ENCODE results near the gene SFRP5. TPM values are rescaled to one million over a fixed set of nuclear protein-coding genes. Genes with fewer than 3 reads are reported as not detected.

Gene SFRP5
- total RNA-seq, 1 donor from 2014 or later: not detected

DNA sequence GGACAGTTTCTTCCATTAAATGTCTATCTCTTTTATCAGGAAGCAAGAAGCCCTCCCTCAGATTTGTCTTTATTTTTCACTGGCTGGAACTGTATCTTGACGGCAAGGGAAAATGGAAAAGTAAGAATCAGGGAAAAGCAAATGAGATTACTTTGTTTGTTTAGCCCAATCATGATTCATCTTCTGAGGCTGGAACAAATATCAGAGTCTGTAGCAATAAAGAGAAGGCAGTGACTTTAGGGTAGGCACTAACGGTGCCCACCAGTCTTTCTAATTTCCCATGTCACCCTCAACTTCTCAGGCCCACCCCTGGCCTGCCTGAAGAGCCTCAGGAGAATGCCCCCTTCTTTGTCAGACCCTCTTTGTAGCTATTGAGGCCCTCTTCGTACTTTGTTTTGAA, 41.5 kb upstream of the SFRP5 start:
- H3K4me3 Mint-ChIP-seq (ENCODE audit: unreplicated experiment): no peak overlapping the region
- H3K4me1 Mint-ChIP-seq (ENCODE audit: unreplicated experiment): peaks cover 4% of the 10 kb centered on the region
- H3K27ac Mint-ChIP-seq (ENCODE audit: unreplicated experiment): no peak overlapping the region
- H3K9me3 Mint-ChIP-seq (ENCODE audit: unreplicated experiment): no peaks in the 10 kb centered on the region
- peaks cover 10% of the 10 kb centered on the region for H3K27me3 Mint-ChIP-seq (ENCODE audit: unreplicated experiment)
- no peak for TF ChIP-seq CTCF (IDR thresholded peaks at IDR 0.05)
- no peaks in the 10 kb centered on the region for H3K36me3 Mint-ChIP-seq (ENCODE audit: unreplicated experiment)
- DNase-seq (ENCODE audit: extremely low spot score, unreplicated experiment): no peak

DNA sequence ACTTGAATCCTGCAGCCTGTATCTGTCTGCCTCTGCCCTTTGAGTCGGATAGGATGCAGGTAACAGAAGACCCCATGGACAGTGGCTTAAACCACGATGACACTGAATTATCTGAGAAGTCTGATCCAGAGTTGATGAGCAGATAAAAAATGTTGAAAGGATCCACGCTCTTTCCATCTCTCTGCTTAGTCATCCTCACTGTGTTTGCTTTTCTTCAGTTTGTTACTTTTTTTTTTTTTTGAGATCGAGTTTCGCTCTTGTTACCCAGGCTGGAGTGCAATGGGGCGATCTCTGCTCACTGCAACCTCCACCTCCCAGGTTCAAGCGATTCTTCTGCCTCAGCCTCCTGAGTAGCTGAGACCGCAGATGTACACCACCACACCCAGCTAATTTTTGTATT, 40.9 kb upstream of the SFRP5 start:
- Mint-ChIP-seq H3K9me3 (ENCODE audit: unreplicated experiment) (no peaks in the 10 kb centered on the region), H3K4me3 (ENCODE audit: unreplicated experiment) (no peak overlapping the region), H3K36me3 (ENCODE audit: unreplicated experiment) (no peaks in the 10 kb centered on the region), H3K4me1 (ENCODE audit: unreplicated experiment) (peaks cover 4% of the 10 kb centered on the region), H3K27ac (ENCODE audit: unreplicated experiment) (no peak overlapping the region), H3K27me3 (ENCODE audit: unreplicated experiment) (peaks cover 7% of the 10 kb centered on the region)
- DNase-seq (ENCODE audit: extremely low spot score, unreplicated experiment): no peak
- no peak for TF ChIP-seq CTCF (IDR thresholded peaks at IDR 0.05)

DNA sequence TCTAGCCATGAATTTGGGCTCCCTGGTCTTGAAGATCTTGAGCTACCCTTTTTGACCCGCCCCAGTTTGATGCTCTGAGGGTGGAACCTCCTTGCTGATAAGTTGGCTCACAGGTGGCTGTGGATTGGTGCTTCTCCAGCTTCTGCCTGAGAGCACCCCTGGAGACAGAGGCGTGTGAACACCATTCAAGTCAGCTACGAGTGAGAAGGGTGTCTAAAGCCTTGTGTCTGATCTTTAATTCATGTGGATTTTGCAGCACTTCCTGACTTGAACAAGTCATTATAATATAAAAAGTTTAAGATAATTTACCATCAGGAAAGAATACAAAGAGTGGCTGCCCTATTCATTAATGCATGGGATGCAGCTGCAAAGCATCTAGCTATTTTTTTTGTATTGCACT, 40.2 kb upstream of the SFRP5 start:
- Mint-ChIP-seq H3K36me3 (ENCODE audit: unreplicated experiment) (no peaks in the 10 kb centered on the region), H3K4me3 (ENCODE audit: unreplicated experiment) (no peak overlapping the region), H3K27me3 (ENCODE audit: unreplicated experiment) (peaks cover 5% of the 10 kb centered on the region), H3K4me1 (ENCODE audit: unreplicated experiment) (peaks cover 4% of the 10 kb centered on the region), H3K27ac (ENCODE audit: unreplicated experiment) (no peak overlapping the region), H3K9me3 (ENCODE audit: unreplicated experiment) (no peaks in the 10 kb centered on the region)
- DNase-seq (ENCODE audit: extremely low spot score, unreplicated experiment): no peak
- TF ChIP-seq CTCF (IDR thresholded peaks at IDR 0.05): no peak

DNA sequence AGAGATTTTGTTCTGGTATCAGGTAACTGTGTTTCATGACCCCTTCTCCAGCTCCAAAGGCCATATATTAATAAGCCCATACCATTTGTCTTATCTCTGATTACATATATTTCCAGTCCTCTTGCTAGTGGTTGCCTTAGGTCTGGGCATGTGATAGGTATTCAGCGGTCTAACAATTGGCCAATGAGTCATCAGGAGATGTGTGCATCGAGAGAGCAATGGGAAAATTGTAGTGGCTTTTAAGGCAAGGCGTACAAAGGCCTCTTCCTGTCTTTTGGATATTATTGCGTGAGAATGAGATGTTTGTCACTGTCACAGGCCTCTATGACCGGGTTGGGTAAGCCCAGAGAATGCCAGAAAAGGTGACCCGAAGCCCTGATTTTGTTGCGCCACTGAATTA, 38.6 kb upstream of the SFRP5 start:
- Mint-ChIP-seq H3K27ac (ENCODE audit: unreplicated experiment) (no peak overlapping the region), H3K27me3 (ENCODE audit: unreplicated experiment) (peaks cover 5% of the 10 kb centered on the region), H3K9me3 (ENCODE audit: unreplicated experiment) (no peaks in the 10 kb centered on the region), H3K4me3 (ENCODE audit: unreplicated experiment) (no peak overlapping the region), H3K36me3 (ENCODE audit: unreplicated experiment) (no peaks in the 10 kb centered on the region), H3K4me1 (ENCODE audit: unreplicated experiment) (peaks cover 4% of the 10 kb centered on the region)
- DNase-seq (ENCODE audit: extremely low spot score, unreplicated experiment): no peak
- TF ChIP-seq CTCF (IDR thresholded peaks at IDR 0.05): no peak

- H3K4me3 Mint-ChIP-seq (ENCODE audit: unreplicated experiment): no peak overlapping the region
- no peaks in the 10 kb centered on the region for H3K36me3 Mint-ChIP-seq (ENCODE audit: unreplicated experiment)
- no peak for TF ChIP-seq CTCF (IDR thresholded peaks at IDR 0.05)
- no peaks in the 10 kb centered on the region for H3K9me3 Mint-ChIP-seq (ENCODE audit: unreplicated experiment)
- peaks cover 28% of the 10 kb centered on the region for H3K27me3 Mint-ChIP-seq (ENCODE audit: unreplicated experiment)
- H3K4me1 Mint-ChIP-seq (ENCODE audit: unreplicated experiment): no peaks in the 10 kb centered on the region
- no peak for DNase-seq (ENCODE audit: extremely low spot score, unreplicated experiment)
- H3K27ac Mint-ChIP-seq (ENCODE audit: unreplicated experiment): no peak overlapping the region
These were observed 34.1 kb upstream of the SFRP5 start for GRCh38 chr10:97805949-97806348.
